D721Med (cell line): Measurements from ENCODE around the gene HELZ2.

Experiments used
- DNase-seq: peaks from one replicate; pipeline ENCODE4 v3.0.0; 2011; ENCODE audit warnings: low spot score; ENCODE audit not compliant: insufficient read length
- FAIRE-seq: peaks from 2 replicates; lab custom pipeline; 2011; peaks lifted over from hg19 to GRCh38; lab: Jason Lieb, UNC
- TF ChIP-seq, protein P1 (sequence below): IDR thresholded peaks from 2 replicates; pipeline ENCODE4 v1.5.1; 2012; ENCODE audit warnings: mild to moderate bottlenecking, control low read depth; ENCODE audit not compliant: insufficient read depth; ENCODE audit errors: missing control alignments

HELZ2 gene

DNA sequence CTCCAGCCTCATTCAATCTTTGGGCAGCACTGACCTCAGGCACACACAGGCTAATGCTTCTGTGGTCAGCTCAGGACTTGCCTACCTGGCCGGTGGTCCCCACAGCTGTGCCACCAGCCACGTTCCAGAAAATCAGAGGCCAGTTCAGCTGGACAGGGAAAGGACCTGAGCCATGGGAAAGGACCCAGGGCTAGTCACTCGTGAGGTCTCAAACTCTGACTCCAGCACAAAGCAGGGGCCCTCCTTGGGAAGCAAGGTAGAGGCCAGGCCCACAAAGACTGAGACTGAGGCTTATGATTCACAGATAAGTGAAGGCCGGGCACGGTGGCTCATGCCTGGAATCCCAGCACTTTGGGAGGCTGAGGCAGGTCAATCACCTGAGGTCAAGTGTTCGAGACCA is 22.4 kb upstream of the HELZ2 start:
- FAIRE-seq (no peak), DNase-seq (no peak)
- TF ChIP-seq, protein P1, sequence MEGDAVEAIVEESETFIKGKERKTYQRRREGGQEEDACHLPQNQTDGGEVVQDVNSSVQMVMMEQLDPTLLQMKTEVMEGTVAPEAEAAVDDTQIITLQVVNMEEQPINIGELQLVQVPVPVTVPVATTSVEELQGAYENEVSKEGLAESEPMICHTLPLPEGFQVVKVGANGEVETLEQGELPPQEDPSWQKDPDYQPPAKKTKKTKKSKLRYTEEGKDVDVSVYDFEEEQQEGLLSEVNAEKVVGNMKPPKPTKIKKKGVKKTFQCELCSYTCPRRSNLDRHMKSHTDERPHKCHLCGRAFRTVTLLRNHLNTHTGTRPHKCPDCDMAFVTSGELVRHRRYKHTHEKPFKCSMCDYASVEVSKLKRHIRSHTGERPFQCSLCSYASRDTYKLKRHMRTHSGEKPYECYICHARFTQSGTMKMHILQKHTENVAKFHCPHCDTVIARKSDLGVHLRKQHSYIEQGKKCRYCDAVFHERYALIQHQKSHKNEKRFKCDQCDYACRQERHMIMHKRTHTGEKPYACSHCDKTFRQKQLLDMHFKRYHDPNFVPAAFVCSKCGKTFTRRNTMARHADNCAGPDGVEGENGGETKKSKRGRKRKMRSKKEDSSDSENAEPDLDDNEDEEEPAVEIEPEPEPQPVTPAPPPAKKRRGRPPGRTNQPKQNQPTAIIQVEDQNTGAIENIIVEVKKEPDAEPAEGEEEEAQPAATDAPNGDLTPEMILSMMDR = no peak

- no peak for FAIRE-seq
- TF ChIP-seq, protein P1 = no peak
- no peak for DNase-seq
Measured at GRCh38 chr20:63595416-63596127, 21.5 kb upstream of the HELZ2 start.

DNA sequence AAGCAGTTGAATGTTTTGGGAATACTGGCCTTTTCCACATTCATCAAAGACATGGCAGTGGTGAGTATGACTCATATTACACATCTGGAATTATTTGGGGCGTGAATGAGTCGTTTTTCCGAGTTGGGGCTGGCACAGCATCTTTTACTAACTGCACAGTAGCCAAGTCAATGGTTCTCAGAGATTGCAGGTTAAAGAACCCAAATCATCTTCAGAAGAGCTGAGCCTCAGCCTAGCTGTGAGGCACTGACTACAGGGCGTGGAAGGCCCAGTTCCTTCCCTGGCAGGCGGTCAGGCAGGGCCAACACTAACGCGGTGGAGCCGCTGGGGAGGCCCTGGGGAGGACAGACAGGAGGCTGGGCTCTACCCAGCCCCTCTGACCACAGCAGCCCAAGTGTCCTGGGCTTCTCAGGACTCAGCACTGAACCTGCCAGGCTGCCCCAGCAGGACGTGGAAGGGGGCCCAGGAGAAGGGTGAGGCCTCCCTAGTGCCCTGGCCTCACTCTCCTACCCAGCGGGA is 20.1 kb upstream of the HELZ2 start:
- TF ChIP-seq, protein P1 = no peak
- FAIRE-seq (no peak), DNase-seq (no peak)

DNA sequence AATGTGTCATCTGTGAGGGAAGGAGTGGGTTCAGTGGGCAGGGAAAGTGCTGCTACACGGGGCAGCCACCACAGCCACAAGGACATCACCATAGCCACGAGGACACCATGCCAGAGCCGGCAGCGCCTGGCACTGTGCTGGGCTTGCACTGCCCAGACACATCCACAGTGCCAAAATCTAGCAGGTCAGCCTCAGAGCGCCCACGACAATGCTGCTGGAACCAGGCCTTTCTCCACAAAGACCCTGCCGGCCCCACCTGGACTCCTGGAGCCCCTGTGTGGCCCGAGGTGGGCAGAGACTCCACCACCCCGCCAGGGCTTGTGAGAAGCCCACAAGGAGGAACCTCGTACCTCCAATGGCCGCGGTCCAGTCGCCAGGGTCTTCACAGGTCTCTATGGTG is 18.6 kb upstream of the HELZ2 start:
- DNase-seq (no peak), FAIRE-seq (no peak)
- TF ChIP-seq, protein P1 = no peak

GRCh38 chr20:63591786-63592355 is 17.8 kb upstream of the HELZ2 start:
- FAIRE-seq = no peak
- TF ChIP-seq, protein P1 = no peak
- DNase-seq = no peak

DNA sequence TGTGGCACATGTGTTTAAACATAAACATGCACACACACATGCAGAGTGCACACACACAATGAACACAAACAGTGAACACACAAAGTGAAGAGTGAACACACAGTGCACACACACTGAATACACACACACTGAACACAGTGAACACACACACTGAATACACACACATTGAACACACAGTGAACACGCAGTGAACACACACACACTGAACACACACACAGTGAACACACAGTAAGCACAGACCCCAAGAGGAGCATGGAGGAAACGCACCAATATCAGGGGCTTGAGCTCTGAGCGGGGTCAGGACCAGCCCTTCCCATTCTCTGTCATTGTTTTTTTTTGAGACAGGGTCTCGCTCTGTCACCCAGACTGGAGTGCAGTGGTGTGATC is 17.1 kb upstream of the HELZ2 start:
- DNase-seq (no peak), FAIRE-seq (no peak)

More for the DNA sequence above, 17.1 kb upstream of the HELZ2 start:
- TF ChIP-seq, protein P1 = no peak
